DMS53 (cell line): ENCODE results near the gene SAMD3.
A peak's percentile ranks its signal among the peaks of the same experiment; 100 is the strongest.
"Not testable (repeated sequence)": the region's sequence is repeated elsewhere in the genome, so short reads cannot be mapped to it uniquely, and the experiment has no call there.

ENCODE experiments used
- DNase-seq: peaks from one replicate; lab custom pipeline; 2025; lab: John Stamatoyannopoulos, UW

Gene SAMD3

GRCh38 chr6:130222775-130223174, at the start of gene SAMD3:
Gene SAMD3 (minus strand): TSS chr6:130222951. CDS start chr6:130215273, 7,678 bp downstream.
- DNase-seq: no peak

GRCh38 chr6:130269969-130270635, 47.4 kb upstream of the SAMD3 start:
- DNase-seq: no peak

GRCh38 chr6:130265553-130265952, 42.8 kb upstream of the SAMD3 start:
- not testable (repeated sequence) for DNase-seq

GRCh38 chr6:130262008-130262407, 39.3 kb upstream of the SAMD3 start:
- no peak for DNase-seq

- not testable (repeated sequence) for DNase-seq
Measured at GRCh38 chr6:130261558-130261957, 38.8 kb upstream of the SAMD3 start.

- not testable (repeated sequence) for DNase-seq
Measured at GRCh38 chr6:130260614-130261241, 38.0 kb upstream of the SAMD3 start.

- DNase-seq: not testable (repeated sequence)
Measured at GRCh38 chr6:130260050-130260462, 37.3 kb upstream of the SAMD3 start.

GRCh38 chr6:130259557-130259956, 36.8 kb upstream of the SAMD3 start:
- no peak for DNase-seq

- no peak for DNase-seq
Measured at GRCh38 chr6:130259140-130259539, 36.4 kb upstream of the SAMD3 start.

- DNase-seq: peak; percentile 2
Measured at GRCh38 chr6:130252527-130253237, 29.9 kb upstream of the SAMD3 start.

GRCh38 chr6:130245267-130245666, 22.5 kb upstream of the SAMD3 start:
- DNase-seq: no peak

GRCh38 chr6:130244728-130245127, 22.0 kb upstream of the SAMD3 start:
- no peak for DNase-seq

- no peak for DNase-seq
Measured at GRCh38 chr6:130240232-130240631, 17.5 kb upstream of the SAMD3 start.

- no peak for DNase-seq
Measured at GRCh38 chr6:130239755-130240154, 17.0 kb upstream of the SAMD3 start.

- no peak for DNase-seq
Measured at GRCh38 chr6:130233330-130233729, 10.6 kb upstream of the SAMD3 start.

GRCh38 chr6:130230531-130230930, 7.8 kb upstream of the SAMD3 start:
- DNase-seq: not testable (repeated sequence)

- DNase-seq: no peak
Measured at GRCh38 chr6:130229645-130230044, 6.9 kb upstream of the SAMD3 start.

GRCh38 chr6:130223508-130223907, 757 bp upstream of the SAMD3 start:
- no peak for DNase-seq

GRCh38 chr6:130218134-130218533, 4.6 kb downstream of the SAMD3 start:
- no peak for DNase-seq

GRCh38 chr6:130216620-130217019, 6.1 kb downstream of the SAMD3 start:
- no peak for DNase-seq

GRCh38 chr6:130215526-130215925, 7.2 kb downstream of the SAMD3 start:
- no peak for DNase-seq

- DNase-seq: no peak
Measured at GRCh38 chr6:130212215-130212874, 10.4 kb downstream of the SAMD3 start.

- no peak for DNase-seq
Measured at GRCh38 chr6:130211691-130212090, 11.1 kb downstream of the SAMD3 start.
